Activated CD4-positive, CD25-positive, alpha-beta regulatory T cell treated with anti-CD3 and anti-CD28 coated beads, Interleukin-2, amount 50 U/mL, for 72 hours (primary cell): Measurements from ENCODE around the gene SLAMF6.
"Not testable (repeated sequence)": the region's sequence is repeated elsewhere in the genome, so short reads cannot be mapped to it uniquely, and the experiment has no call there.

ENCODE experiments used
- DNase-seq: peaks from one replicate; pipeline ENCODE4 v3.0.0; 2021

Gene SLAMF6

DNA sequence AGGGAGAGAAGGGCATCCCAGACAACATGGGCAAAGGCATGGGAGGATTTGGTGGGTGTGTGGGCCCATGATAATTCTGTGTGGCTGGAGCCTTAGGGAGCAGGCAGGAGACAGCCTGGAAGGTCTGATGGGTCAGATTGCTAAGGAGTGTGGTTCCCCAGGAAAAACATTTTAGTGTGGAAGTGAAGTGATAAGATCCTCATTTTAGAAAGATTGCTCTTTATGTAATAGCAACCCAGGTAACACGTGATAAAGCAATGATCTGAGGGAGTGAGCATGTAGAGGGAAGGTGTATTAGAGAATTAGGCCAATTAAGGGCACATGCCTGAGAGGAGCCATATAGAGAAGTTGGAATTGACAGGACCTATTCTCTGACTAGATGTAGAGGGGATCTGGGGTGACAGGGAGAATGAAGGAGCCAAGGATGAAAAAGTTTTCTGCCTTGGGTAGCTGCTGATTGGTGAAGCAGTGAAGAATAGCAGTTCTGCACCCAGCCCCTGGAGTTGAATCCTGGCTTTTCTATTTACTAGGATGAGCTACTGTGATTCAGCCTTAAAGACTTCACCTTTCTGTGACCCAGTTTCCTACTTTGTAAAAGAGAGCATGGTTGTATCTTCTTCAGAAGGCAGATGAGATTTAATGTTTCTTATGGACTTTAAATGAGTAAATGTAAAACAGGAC, 18.7 kb upstream of the SLAMF6 start:
- no peak for DNase-seq

DNA sequence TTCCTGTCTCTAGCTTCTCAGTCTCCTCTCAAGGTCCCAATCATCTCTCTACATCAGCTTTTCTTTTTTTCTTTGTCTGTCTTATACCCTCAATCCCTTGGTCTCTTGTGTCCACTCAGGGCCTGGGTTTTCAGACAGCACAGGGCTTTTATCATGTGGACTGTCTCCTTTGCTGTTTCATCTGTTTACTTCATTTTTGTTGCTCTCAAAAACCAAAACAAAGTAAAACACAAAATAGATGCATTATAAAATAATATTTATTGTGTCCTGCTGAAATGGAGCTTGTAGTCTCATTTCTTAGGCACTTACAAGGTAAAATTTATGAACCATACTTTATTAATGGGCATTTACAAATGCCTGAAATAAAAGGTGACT, 17.8 kb upstream of the SLAMF6 start:
- DNase-seq, result no peak

DNA sequence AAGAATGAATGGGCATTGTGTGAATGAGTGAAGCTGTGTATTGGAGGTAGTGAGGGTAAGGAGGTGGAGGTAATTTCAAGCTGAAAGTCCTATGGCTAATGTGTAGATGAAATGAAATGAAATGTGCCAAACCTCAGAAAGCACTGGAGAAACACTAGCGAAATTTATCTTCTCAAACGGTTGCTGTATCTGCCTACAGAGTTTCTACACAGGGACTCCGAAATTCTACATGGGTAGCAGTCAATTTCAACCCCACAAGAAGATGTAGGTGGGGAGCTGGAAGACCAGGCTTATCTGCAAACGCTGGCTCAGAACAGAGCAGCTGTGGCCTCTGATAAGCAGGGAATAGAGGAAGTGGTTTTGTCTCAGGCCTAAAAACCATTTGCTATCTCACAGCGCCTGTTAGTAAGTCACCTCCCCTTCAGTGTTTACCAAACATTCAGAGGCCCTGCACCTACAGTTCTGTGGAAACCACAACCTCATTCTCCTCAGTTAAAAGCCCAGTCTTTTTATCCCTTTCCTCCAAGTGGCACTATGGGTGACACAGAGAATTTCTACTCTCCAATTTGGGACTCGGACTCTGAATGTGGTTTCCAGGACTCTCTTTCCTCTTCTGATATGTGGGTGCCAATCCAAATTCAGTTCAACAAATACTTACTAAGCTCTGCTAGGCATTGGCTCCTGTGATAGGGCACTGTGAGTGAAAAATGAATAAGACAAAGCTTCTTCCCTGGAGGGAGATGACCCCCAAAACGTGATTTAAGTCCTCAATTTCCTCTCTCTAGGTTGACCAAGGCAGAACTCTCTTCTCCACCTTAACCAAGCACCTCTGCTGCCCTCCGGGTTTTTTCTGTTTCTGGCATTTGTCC, 17.2 kb upstream of the SLAMF6 start:
- DNase-seq, result no peak

DNA sequence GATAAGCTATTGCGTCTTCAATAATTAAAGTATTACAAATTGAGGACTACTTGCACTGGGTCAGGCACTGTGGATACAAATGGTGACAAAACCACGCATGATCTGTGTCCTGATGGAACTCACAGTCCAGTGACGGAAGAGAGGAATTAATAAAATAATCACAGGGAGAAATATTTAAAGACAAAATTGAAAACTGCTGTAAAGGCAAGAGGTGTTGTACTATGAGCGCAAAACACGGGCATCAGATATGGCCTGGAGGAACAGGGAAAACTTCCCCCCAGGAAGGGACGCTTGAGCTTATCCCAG, 16.6 kb upstream of the SLAMF6 start:
- no peak for DNase-seq

DNA sequence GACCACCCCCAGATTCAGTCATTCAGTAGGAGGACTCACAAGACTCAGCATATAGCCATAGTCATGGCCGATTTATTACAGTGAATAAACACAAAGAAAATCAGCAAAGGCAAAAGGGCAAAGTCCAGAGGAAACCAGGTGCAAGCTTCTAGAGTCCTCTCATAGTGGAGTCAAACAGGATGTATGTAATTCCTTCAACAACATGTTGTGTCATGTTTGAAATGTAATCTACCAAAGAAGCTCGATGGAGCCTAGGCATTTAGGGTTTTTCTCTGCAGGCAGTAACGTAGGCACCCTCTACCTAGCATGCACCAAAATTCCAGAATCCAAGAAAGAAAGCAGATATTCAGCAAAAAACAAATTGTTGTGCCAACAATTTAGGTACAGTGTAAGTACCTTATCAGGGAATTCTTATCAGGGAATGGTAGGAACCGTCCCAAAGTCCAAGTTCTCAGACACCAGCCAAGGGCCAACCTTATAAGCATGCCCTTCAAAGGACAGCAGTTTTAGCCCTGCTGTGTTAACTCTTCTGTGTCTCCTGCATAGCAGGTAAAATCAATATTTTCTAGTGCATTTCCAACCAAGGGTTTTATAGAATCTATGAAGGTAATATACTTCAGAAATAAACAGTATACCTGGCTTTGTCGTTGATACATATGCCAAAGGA, 16.1 kb upstream of the SLAMF6 start:
- no peak for DNase-seq

DNA sequence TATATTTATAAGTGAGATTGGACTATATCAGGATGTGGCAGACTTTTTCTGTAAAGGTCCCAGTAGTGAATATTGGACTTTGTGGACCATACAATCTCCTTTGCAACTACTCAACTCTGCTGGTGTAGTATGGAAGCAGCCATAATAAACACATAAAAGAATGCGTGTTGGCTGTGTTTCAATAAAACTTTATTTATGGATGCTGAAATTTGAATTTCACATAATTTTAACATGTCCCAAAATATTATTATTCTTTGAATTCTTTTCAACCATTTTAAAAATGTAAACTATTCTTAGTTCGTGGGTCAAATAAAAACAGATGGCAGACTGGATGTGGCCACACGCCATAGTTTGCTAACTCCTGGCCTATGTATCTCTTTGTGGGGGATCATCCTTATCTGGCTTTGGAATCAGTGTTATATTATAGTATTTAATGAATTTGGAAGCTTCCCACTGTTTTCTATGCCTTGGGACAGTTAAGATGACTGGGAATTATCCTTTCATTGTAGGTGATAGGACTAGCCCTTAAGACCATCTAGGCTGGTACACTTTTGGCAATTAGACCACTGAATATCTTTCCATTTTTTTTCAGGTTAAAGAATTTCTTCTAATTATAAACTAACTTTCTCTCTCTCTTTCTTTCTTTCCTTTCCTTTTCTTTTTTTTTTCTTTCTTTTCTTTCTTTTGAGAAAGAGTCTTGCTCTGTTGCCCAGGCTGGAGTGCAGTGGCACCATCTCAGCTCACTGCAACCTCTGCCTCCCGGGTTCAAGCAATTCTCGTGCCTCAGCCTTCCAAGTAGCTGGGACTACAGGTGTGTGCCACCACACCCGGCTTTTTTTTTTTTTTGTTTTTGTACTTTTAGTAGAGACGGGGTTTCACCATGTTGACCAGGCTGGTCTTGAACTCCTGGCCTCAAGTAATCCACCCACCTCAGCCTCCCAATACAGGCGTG, 14.9 kb upstream of the SLAMF6 start:
- no peak for DNase-seq

DNA sequence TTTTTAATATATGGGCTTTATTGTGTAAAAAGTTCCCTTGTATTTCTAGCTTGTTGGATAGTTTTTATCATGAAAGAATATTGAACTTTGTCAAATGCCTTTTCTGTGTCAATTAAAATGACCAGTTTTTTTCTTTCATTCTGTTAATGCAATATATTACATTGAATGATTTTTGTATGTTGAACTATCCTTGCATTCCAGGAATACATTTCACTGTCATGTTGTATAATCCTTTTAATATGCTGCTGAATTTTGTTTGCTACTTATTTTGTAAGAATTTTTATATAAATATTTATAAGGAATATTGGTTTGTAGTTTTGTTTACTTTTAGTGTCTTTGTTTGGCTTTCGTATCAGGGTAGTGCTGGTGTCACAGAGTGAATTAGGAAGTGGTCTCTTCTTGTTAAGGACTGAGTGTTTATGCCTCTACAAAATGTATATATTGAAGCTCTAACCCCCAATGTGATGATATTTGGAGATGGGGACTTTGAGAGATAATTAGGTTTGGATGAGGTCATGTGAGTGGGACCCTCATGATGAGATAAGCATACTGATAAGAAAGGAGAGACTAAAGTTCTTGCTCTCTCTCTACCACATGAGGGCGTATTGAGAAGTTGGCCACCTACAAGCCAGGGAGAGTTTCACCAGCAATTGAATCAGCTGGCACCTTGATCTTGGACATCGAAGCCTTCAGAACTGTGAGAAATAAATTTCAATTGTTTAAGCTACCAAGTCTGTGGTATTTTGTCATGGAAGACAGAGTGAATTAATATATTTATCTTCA, 12.0 kb upstream of the SLAMF6 start:
- DNase-seq, result no peak

DNA sequence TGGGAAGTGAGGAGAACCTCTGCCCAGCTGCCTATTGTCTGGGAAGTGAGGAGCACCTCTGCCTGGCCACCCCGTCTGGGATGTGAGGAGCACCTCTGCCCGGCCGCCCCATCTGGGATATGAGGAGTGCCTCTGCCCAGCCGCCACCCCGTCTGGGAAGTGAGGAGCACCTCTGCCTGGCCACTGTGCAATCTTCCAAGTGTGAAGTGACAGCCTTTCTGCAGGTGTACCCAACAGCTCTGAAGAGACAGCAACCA, 9.4 kb upstream of the SLAMF6 start:
- DNase-seq, result not testable (repeated sequence)

DNA sequence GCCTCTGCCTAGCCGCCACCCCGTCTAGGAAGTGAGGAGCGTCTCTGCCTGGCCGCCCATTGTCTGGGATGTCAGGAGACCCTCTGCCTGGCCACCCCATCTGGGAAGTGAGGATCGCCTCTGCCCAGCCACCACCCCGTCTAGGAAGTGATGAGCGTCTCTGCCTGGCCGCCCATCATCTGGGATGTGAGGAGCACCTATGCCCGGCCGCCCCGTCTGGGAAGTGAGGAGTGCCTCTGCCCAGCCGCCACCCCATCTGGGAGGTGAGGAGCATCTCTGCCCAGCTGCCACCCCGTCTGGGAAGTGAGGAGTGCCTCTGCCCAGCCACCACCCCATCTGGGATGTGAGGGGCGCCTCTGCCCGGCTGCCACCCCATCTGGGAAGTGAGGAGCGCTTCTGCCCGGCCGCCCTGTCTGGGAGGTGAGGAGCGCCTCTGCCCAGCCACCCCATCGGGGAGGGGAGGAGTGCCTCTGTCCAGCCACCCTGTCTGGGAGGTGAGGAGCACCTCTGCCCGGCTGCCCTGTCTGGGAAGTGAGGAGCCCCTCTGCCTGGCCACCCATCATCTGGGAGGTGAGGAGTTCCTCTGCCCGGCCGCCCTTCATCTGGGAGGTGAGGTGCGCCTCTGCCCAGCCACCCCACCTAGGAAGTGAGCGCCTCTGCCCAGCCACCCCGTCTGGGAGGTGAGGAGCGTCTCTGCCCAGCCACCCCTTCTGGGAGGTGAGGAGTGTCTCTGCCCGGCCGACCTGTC, 8.9 kb upstream of the SLAMF6 start:
- not testable (repeated sequence) for DNase-seq

DNA sequence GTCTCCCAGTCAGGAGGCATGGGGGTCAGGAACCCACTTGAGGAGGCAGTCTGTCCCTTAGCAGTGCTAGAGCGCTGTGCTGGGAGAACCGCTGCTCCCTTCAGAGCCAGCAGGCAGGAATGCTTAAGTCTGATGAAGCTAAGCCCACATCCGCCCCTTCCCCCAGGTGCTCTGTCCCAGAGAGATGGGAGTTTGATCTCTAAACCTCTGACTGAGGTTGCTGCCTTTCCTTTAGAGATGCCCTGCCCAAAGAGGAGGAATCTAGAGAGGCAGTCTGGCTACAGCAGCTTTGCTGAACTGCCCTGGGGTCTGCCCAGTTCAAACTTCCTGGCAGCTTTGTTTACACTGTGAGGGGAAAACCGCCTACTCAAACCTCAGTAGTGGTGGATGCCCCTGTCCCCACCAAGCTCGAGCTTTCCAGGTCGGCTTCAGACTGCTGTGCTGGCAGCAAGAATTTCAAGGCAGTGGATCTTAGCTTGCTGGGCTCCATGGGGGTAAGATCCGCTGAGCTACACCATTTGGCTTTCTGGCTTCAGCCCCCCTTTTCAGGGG, 6.4 kb upstream of the SLAMF6 start:
- not testable (repeated sequence) for DNase-seq

DNA sequence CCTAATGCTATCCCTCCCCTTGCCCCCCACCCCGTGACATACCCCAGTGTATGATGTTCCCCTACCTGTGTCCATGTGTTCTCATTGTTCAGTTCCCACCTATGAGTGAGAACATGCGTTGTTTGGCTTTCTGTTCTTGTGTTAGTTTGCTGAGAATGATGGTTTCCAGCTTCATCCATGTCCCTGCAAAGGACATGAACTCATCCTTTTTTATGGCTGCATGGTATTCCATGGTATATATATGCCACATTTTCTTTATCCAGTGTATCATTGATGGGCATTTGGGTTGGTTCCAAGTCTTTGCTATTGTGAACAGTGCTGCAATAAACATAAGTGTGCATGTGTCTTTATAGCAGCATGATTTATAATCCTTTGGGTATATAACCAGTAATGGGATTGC, 734 bp upstream of the SLAMF6 start:
- DNase-seq, result not testable (repeated sequence)

DNA sequence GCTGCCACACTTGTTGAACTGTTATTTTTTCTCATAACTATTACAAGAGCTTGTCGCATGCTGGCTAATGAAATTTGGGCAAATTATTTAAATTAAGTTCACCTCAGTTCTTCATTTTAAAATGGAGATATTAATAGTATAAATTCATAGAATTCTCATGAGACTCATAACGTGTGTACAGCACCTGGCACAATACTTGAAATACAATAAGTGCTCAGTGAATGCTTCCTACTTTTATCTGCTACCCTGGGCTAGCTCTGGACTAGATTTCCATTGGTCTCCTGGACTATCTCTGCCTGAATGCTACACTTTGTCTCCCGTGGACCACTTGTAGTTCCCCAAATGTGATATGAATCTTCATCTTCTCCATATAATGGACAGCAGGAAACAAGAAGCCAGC, 919 bp downstream of the SLAMF6 start:
- DNase-seq, result no peak

DNA sequence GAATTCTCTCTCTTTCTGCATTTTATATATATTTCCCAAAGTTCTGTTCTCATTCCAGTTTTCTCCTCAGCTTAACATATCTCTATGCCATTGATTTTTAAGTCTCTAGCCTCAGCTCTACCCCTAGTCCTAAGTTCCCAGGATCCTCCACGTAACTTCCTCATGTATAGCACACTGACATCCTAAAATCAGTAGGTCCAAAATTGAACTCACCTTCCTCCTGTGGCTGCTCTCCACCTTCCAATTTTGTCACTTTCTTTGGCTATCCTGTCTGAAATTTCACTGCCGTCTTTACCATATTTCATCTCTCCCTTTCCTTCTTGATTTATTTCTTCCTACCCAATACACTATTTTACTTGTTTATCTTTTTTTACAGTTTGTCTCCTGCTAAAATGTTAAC, 1.5 kb downstream of the SLAMF6 start:
- no peak for DNase-seq

DNA sequence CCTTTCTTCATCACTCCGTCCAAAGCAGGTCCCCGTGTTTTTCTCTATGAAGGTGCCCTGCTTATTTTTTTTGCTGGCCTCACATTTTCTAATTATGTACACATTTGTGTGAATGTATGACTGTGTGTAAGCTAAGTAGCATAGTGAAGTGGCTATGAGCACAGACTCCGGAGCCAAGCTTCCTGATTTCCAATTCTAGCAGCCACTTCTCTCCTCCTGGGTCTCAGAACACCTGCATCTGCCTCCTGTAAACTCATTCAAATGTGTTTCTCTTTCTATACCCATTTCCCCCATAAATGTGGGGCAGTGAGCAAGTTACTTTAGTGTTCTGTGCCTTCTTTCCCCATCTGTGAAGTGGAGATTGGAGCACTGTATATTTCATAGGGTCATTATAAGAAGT, 2.1 kb downstream of the SLAMF6 start:
- DNase-seq, result no peak

DNA sequence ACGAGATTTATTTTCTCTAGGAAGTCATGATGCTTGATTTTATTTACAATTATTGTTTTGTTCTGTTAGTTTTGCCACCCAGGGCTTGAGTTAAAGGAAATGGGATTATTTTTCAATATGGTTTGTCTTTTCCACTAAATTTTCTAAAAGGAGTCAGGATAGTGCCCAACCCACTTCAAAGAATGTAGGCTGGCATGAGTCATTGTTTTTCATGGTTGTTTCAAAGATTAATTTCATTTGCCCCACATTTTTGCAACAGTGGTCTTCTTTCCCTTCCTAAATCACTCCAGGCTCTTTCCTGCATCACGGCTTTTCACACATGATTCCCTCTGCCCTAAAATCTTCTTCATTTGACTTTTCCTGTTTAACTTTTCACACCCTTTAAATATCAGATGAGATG, 2.5 kb downstream of the SLAMF6 start:
- DNase-seq, result no peak

DNA sequence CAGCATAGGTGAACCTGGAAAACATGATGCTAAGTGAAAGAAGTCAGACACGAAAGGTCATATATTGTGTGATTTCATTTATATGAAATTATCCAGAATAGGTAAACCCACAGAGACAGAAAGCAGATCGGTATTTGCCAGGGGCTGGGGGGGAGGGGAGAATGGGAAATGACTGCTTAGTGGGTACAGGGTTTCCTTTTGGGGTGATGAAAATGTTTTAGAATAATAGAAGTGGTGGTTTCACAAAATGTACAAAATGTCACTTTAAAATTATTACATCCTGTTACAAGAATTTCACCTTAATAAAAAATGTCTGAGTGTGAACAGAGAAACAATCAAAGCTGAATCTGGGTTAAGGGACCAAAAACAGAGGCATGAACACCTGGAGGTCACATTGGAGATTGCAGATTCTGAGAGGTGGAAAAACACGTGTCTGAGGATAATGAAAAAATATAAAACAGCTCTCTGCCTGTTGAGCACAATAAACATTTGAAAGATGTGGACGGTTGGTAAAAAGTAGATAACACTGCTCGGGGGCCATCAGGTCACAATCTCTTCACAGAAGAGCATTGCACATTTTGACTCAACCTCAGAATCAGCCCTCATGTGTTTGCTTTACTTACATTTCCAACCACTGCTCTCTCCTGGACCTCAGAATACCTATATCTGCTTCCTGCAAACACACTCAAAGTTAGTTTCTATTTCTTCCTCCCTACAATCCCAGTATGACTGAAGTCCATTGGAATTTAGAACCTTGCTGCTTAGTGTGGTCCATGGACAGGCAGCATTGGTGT, 3.2 kb downstream of the SLAMF6 start:
- DNase-seq, result no peak

DNA sequence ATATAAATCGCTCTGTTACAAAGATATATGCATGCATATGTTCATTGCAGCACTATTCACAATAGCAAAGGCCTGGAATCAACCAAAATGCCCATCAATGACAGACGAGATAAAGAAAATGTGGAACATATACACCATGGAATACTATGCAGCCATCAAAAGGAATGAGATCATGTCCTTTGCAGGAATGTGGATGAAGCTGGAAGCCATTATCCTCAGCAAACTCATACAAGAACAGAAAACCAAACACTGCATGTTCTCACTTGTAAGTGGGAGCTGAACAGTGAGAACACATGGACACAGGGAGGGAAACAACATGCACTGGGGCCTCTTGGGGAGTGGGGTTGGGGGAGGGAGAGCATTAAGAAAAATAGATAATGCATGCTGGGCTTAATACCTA, 5.5 kb downstream of the SLAMF6 start:
- DNase-seq, result not testable (repeated sequence)

DNA sequence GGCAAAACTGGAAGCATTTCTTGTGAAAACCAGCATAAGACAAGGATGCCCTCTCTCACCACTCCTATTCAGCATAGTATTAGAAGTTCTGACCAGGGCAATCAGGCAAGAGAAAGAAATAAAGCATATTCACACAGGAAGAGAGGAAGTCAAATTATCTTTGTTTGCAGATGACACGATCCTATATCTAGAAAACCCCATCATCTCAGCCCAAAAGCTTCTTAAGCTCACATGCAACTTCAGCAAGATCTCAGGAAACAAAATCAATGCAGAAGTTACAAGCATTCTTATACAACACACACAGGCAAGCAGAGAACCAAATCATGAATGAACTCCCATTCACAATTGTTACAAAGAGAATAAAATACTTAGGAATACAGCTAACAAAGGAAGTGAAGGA, 7.1 kb downstream of the SLAMF6 start:
- not testable (repeated sequence) for DNase-seq

DNA sequence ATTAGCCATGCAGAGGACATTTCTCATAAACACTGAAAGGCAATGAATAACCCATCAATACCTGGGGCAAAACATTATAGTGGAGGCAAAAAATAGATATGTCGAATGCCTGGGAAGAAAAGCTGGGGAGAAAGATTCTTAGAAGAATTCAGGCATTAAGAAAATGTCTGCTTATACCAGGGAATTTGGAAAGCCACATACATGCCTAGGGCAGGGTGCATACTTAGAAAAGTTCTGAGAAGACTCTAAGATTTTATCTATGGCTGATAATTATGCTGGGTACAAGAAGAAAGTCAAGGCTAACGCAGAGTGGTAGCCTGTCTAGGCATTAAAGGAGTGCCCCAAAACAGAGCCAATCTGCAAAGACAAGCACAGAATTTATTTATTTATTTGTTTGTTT, 18.4 kb downstream of the SLAMF6 start:
- no peak for DNase-seq

DNA sequence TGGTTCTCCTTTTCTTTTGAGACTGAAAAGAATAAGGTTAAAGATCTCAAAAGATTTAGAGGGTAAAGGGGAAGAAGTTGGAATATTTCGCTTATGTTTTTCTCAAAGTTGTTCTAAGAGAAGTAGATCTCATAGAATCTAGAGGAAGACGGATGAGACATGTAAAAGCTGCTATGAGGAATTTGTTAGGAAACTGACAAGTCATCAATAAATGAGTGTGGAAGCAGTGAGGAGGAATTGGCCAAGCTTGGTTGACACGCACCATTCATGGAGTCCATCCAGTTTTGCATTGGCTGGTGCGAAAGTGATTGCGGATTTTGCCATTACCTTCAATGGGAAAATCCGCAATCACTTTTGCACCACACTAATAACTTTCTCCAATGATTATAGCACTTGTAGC, 20.0 kb downstream of the SLAMF6 start:
- DNase-seq, result no peak
